ENCODE results near the gene NANOS2. TPM values are rescaled to one million over a fixed set of nuclear protein-coding genes. Genes with fewer than 3 reads are reported as not detected.

The NANOS2 gene
- total RNA-seq (2021): not detected in 2 replicates
- not detected for Bru-seq, nascent RNA
- BruChase-seq, experiment 1, labeled RNA remaining after a 2-hour chase: not detected
- not detected for BruChase-seq, experiment 2, labeled RNA remaining after a 6-hour chase
- long read RNA-seq: 0 reads

DNA sequence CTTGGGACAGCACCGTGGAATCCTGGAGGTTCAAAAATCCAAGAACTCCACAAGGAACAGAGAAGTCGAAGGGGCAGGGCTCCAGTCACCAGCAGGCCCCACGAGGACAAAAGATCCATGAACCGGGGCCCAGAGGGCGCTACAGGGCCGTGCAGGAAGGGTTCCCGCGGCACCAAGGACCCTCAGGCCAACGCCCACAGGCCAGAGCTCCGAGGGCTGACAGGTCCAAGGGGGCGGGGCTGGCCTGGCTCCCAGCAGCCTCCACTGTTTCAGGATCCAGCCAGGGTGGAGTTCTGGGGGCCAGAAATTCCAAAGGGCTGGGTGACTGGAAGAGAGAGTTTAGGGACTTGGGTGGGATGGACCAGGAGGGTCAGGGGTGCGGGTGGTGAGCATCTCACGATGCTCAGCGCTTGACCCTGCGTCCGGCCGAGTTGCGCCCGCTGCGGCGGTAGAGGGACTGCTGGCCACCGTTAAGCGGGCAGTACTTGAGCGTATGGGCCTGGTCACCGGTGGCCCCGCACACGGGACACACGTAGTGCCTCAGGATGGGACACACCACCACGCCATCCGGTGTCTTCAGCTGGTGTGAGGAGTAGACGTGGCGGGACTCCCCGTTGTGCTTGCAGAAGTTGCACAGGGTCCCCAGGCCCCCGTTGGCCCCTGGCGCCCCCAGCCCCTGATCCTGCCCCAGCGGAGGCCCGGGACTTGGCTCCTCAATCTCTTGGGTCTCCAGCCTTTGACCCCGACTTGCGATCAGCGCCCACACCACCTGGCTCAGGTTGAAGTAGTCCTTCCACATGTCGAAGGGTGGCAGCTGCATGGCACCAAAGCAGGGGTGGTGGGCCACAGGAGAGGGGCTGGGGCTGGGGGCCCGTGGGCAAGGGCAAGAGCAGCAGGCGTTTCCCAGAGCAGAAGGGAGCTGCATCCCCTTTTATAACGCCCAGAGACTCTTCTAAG lies at the start of gene NANOS2:
TSS of gene NANOS2 (minus strand) at position 905 of the 957 bp plus-strand sequence. CDS start at position 820, 85 bp downstream.
- no TSS peak for BruUV-seq (replicated peaks)
- Histone ChIP-seq H3K9me3 (ENCODE audit: low read depth, low read length, poor library complexity, severe bottlenecking) (no peaks in the 10 kb centered on the region), H3K36me3 (ENCODE audit: insufficient read depth, low read length, poor library complexity, severe bottlenecking) (no peaks in the 10 kb centered on the region), H3K4me3 (ENCODE audit: low read depth, low read length, poor library complexity, severe bottlenecking) (no peak within 1 kb of the TSS), H3K27ac (ENCODE audit: low read depth, low read length, poor library complexity, severe bottlenecking) (no peak within 1 kb of the TSS), H3K27me3 (replicated peaks; ENCODE audit: insufficient read depth, low read depth, low read length, poor library complexity) (peaks cover 14% of the 10 kb centered on the region), H3K4me1 (ENCODE audit: insufficient read depth, low read length, poor library complexity, severe bottlenecking) (no peaks in the 10 kb centered on the region)
- intact Hi-C loops (cut with micrococcal nuclease; ENCODE audit: unreplicated experiment): no loop called here
- POLR2A ChIA-PET (ENCODE audit: low non-redundant PET): no interaction called here
- TF ChIP-seq, protein P1, sequence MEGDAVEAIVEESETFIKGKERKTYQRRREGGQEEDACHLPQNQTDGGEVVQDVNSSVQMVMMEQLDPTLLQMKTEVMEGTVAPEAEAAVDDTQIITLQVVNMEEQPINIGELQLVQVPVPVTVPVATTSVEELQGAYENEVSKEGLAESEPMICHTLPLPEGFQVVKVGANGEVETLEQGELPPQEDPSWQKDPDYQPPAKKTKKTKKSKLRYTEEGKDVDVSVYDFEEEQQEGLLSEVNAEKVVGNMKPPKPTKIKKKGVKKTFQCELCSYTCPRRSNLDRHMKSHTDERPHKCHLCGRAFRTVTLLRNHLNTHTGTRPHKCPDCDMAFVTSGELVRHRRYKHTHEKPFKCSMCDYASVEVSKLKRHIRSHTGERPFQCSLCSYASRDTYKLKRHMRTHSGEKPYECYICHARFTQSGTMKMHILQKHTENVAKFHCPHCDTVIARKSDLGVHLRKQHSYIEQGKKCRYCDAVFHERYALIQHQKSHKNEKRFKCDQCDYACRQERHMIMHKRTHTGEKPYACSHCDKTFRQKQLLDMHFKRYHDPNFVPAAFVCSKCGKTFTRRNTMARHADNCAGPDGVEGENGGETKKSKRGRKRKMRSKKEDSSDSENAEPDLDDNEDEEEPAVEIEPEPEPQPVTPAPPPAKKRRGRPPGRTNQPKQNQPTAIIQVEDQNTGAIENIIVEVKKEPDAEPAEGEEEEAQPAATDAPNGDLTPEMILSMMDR (conservative IDR thresholded peaks at IDR 0.05; ENCODE audit: low read depth, low read length): peak; percentile 24
- no peak for TF ChIP-seq EZH2 (IDR thresholded peaks at IDR 0.05; ENCODE audit: borderline replicate concordance, low read depth, low read length, poor library complexity, severe bottlenecking)
- no peak for DNase-seq (ENCODE audit: low spot score)
- CTCF ChIA-PET: no interaction called here

DNA sequence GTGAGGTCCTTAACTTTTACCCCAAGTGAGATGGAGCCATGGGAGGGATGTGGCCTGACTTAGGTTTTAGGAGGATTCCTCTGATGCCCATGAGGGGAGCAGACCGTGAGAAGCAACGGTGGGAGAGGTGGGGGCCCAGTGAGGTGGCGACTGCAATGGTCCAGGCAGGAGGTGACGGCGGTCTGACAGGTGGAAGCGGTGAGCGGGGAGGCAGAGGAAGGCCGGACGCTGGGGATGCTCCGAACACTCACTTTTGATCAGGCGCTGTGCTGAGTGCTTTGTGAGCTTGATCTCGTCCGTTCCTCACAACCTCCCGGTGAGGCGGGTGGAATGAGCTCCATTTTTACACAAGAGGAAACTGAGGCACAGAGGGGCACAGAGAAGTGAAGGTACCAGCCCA lies 47.4 kb upstream of the NANOS2 start:
- Histone ChIP-seq H3K27ac (ENCODE audit: low read depth, low read length, poor library complexity, severe bottlenecking) (no peak overlapping the region), H3K27me3 (replicated peaks; ENCODE audit: insufficient read depth, low read depth, low read length, poor library complexity) (peaks cover 49% of the 10 kb centered on the region), H3K4me3 (ENCODE audit: low read depth, low read length, poor library complexity, severe bottlenecking) (no peak overlapping the region), H3K4me1 (ENCODE audit: insufficient read depth, low read length, poor library complexity, severe bottlenecking) (no peaks in the 10 kb centered on the region), H3K9me3 (ENCODE audit: low read depth, low read length, poor library complexity, severe bottlenecking) (no peaks in the 10 kb centered on the region), H3K36me3 (ENCODE audit: insufficient read depth, low read length, poor library complexity, severe bottlenecking) (no peaks in the 10 kb centered on the region)
- TF ChIP-seq, protein P1 (conservative IDR thresholded peaks at IDR 0.05; ENCODE audit: low read depth, low read length): no peak
- no peak for TF ChIP-seq EZH2 (IDR thresholded peaks at IDR 0.05; ENCODE audit: borderline replicate concordance, low read depth, low read length, poor library complexity, severe bottlenecking)
- POLR2A ChIA-PET (ENCODE audit: low non-redundant PET): interaction anchor here (0.6 kb wide), 1 partner anchor 180 kb away, joined by 3 read pairs; the partner anchor contains the start of gene DMPK
- no peak for DNase-seq (ENCODE audit: low spot score)
- no TSS peak for BruUV-seq (replicated peaks)
- CTCF ChIA-PET: no interaction called here
- intact Hi-C loops (cut with micrococcal nuclease; ENCODE audit: unreplicated experiment): no loop called here

DNA sequence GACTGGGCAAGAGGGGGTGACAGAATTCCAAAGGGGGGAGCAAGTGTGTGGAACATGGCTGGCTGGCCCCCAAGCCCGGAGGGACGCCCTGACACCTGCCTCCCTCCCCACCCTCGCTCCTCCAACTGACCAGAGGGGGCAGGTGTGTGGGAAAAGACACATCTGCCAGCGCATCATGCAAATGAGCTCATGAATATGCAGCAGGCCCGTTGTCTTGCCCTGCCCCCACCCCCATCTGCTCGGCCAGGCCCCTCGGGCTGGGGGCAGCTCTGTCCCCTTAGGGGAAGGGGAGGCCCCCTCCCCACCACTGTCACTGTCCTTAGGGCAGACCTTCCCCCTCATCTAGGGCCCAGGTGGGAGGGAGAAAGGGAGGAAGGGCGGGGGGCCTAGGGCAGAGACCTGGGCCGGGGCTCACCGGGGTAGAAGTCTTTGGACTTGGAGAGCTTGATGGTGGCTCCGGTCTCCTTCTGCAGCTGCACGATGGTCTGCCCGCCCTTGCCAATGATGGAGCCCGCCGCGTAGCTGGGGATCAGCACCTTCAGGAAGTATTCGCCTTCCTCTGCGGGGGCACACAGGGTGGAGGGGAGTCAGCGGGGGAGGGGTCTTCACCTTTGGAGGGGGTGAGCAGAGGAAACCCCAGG lies 46.1 kb upstream of the NANOS2 start:
- no TSS peak for BruUV-seq (replicated peaks)
- no peak for DNase-seq (ENCODE audit: low spot score)
- H3K27ac ChIP-seq (ENCODE audit: low read depth, low read length, poor library complexity, severe bottlenecking): no peak overlapping the region
- intact Hi-C loops (cut with micrococcal nuclease; ENCODE audit: unreplicated experiment): no loop called here
- no peaks in the 10 kb centered on the region for H3K36me3 ChIP-seq (ENCODE audit: insufficient read depth, low read length, poor library complexity, severe bottlenecking)
- POLR2A ChIA-PET (ENCODE audit: low non-redundant PET): no interaction called here
- H3K4me3 ChIP-seq (ENCODE audit: low read depth, low read length, poor library complexity, severe bottlenecking): no peak overlapping the region
- CTCF ChIA-PET: no interaction called here
- peaks cover 41% of the 10 kb centered on the region for H3K27me3 ChIP-seq (replicated peaks; ENCODE audit: insufficient read depth, low read depth, low read length, poor library complexity)
- TF ChIP-seq, protein P1 (conservative IDR thresholded peaks at IDR 0.05; ENCODE audit: low read depth, low read length): no peak
- no peak for TF ChIP-seq EZH2 (IDR thresholded peaks at IDR 0.05; ENCODE audit: borderline replicate concordance, low read depth, low read length, poor library complexity, severe bottlenecking)
- H3K9me3 ChIP-seq (ENCODE audit: low read depth, low read length, poor library complexity, severe bottlenecking): no peaks in the 10 kb centered on the region
- H3K4me1 ChIP-seq (ENCODE audit: insufficient read depth, low read length, poor library complexity, severe bottlenecking): no peaks in the 10 kb centered on the region

All from A673 (cell line).